OCI-LY3 (cell line): ENCODE results near the gene SMIM36.

ENCODE experiments used
- CTCF ChIP-seq: fragments of 200-600, 300-600 bp; sonication (generic); IDR thresholded peaks from 2 replicates; pipeline ENCODE4 v1.5.1; 2014; ENCODE audit warnings: antibody characterized with exemption, low read length, low read depth
- EZH2phosphoT487 ChIP-seq: fragments of 200-600 bp; shearing (Covaris generic); IDR thresholded peaks from 2 replicates; pipeline ENCODE4 v1.6.1; 2018; ENCODE audit warnings: antibody characterized with exemption, mixed run types, low read depth

DNA sequence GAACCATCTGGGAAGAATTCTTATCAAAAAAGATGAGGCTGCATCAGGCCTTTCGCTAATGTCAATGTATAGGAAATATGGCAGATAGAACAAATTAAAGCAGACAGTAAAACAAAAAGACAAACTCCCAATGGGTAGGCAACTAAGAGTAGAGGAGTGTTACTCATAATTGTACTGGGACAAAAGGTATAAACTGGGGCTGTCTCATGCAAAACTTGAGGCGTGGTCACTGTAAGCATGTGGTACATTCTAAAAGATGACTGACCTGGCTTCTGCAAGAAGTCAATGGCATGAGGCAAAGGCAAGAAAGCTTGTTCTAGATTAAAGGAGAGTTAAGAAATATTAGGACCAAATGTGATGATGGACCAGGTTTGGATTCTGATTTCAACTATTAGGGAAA lies 26.7 kb downstream of the SMIM36 start:
- no peak for TF ChIP-seq CTCF
- TF ChIP-seq EZH2phosphoT487, result no peak
